HG02623 (cell line): ENCODE data around the gene RBMS2.

Experiments
- ATAC-seq: cut with Tn5 transposase; IDR thresholded peaks from one replicate; pipeline ENCODE4 v1.9.1; 2021; ENCODE audit warnings: moderate library complexity; ENCODE audit not compliant: unreplicated experiment

Gene RBMS2

GRCh38 chr12:56578983-56579546 lies 57.4 kb downstream of the RBMS2 start:
- no peak for ATAC-seq

- ATAC-seq: no peak
Measured at GRCh38 chr12:56581418-56582145, 60.0 kb downstream of the RBMS2 start.

GRCh38 chr12:56585098-56585497 lies 63.5 kb downstream of the RBMS2 start:
- ATAC-seq: no peak

GRCh38 chr12:56589783-56590182 lies 68.2 kb downstream of the RBMS2 start:
- no peak for ATAC-seq

GRCh38 chr12:56590237-56590830 lies 68.7 kb downstream of the RBMS2 start:
- ATAC-seq: no peak

- no peak for ATAC-seq
Measured at GRCh38 chr12:56591126-56591525, 69.5 kb downstream of the RBMS2 start.

- ATAC-seq: no peak
Measured at GRCh38 chr12:56591961-56592360, 70.3 kb downstream of the RBMS2 start.

GRCh38 chr12:56593909-56594621 lies 72.4 kb downstream of the RBMS2 start:
- no peak for ATAC-seq

GRCh38 chr12:56596815-56597214 lies 75.2 kb downstream of the RBMS2 start:
- ATAC-seq: no peak

GRCh38 chr12:56599041-56599440 lies 77.4 kb downstream of the RBMS2 start:
- ATAC-seq: no peak

- no peak for ATAC-seq
Measured at GRCh38 chr12:56599797-56600196, 78.2 kb downstream of the RBMS2 start.

GRCh38 chr12:56600753-56601152 lies 79.1 kb downstream of the RBMS2 start:
- no peak for ATAC-seq

GRCh38 chr12:56601503-56601902 lies 79.9 kb downstream of the RBMS2 start:
- no peak for ATAC-seq

GRCh38 chr12:56602239-56602638 lies 80.6 kb downstream of the RBMS2 start:
- ATAC-seq: no peak

- ATAC-seq: no peak
Measured at GRCh38 chr12:56604355-56604754, 82.7 kb downstream of the RBMS2 start.

- no peak for ATAC-seq
Measured at GRCh38 chr12:56614627-56615026, 93.0 kb downstream of the RBMS2 start.

- no peak for ATAC-seq
Measured at GRCh38 chr12:56616244-56616643, 94.6 kb downstream of the RBMS2 start.

- ATAC-seq: no peak
Measured at GRCh38 chr12:56616925-56617324, 95.3 kb downstream of the RBMS2 start.

GRCh38 chr12:56622535-56622934 lies 100.9 kb downstream of the RBMS2 start:
- ATAC-seq: no peak

GRCh38 chr12:56626701-56627100 lies 105.1 kb downstream of the RBMS2 start:
- ATAC-seq: no peak

GRCh38 chr12:56628671-56629458 lies 107.2 kb downstream of the RBMS2 start:
- no peak for ATAC-seq
